HFF-Myc (cell line): ENCODE measurements around the gene TMEFF2.

ENCODE experiments used
- DNase-seq: peaks from one replicate; pipeline ENCODE4 v3.0.0-alpha.2; 2011; ENCODE audit warnings: low read depth; ENCODE audit errors: extremely low read depth
- H3K4me3 ChIP-seq: replicated peaks from 2 replicates; pipeline ENCODE4 v1.5.1; 2011; ENCODE audit warnings: low read depth, mild to moderate bottlenecking, control low read depth, low read length
- TF ChIP-seq, protein P1 (sequence below): IDR thresholded peaks from 2 replicates; pipeline ENCODE4 v1.5.1; 2012; ENCODE audit warnings: mild to moderate bottlenecking, low read depth, low read length, control low read depth; ENCODE audit errors: missing control alignments

Gene TMEFF2

DNA sequence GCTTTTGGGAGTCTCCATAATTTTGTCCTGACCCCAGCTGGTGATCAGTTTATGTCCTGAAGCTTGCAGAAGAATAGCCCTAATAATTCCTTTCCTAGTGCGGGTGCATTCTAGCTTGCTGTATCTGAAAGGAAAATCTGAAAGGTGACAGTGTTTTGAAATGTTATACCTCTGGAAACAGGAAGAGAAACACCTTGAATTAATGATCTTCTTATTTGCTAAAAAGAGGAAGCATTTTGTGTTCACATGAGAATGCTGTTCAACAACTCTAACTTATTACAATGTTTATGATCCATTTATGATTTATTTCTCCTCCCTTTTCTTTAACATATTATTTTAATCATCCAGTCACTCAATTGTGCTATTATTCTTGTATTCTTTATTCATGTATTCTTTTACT is 280.9 kb downstream of the TMEFF2 start:
- TF ChIP-seq, protein P1, sequence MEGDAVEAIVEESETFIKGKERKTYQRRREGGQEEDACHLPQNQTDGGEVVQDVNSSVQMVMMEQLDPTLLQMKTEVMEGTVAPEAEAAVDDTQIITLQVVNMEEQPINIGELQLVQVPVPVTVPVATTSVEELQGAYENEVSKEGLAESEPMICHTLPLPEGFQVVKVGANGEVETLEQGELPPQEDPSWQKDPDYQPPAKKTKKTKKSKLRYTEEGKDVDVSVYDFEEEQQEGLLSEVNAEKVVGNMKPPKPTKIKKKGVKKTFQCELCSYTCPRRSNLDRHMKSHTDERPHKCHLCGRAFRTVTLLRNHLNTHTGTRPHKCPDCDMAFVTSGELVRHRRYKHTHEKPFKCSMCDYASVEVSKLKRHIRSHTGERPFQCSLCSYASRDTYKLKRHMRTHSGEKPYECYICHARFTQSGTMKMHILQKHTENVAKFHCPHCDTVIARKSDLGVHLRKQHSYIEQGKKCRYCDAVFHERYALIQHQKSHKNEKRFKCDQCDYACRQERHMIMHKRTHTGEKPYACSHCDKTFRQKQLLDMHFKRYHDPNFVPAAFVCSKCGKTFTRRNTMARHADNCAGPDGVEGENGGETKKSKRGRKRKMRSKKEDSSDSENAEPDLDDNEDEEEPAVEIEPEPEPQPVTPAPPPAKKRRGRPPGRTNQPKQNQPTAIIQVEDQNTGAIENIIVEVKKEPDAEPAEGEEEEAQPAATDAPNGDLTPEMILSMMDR, result no peak
- no peak for DNase-seq
- H3K4me3 ChIP-seq, result no peak overlapping the region

DNA sequence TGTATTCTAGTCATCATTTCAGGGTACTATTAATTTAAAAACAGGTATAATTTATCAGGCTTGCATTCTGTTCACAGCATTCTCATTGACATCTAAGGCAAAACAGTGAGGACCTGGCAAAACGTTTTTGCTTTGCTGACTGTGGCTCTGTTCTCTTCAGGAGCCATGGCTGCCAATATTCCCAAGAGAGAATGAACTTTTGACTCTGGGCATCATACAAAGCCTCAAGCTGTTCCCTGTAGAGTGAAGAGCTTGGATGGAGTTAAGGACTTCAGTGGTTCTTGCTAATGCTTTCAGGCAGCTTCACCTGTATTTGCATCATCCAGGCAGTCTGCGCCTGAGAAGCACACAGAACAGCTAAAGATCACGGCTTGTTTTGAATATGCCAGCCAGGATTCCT is 282.0 kb downstream of the TMEFF2 start:
- DNase-seq, result no peak
- H3K4me3 ChIP-seq, result no peak overlapping the region
- TF ChIP-seq, protein P1, result no peak

- peak; percentile 16 for DNase-seq
- TF ChIP-seq, protein P1, result no peak
- no peak overlapping the region for H3K4me3 ChIP-seq
Measured at GRCh38 chr2:191910518-191910917, 284.2 kb downstream of the TMEFF2 start.

DNA sequence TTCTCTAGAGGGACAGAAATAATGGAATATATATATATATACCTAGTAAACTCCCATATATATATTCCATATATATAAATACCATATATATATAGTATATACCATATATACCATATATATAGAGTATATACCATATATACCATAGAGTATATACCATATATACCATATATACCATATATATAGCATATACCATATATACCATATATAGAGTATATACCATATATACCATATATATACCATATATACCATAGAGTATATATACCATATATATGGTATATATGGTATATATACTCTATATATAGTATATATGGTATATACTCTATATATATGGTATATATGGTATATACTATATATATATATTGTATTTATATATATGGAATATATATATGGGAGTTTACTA is 285.9 kb downstream of the TMEFF2 start:
- H3K4me3 ChIP-seq, result no peak overlapping the region
- TF ChIP-seq, protein P1, result no peak
- no peak for DNase-seq

DNA sequence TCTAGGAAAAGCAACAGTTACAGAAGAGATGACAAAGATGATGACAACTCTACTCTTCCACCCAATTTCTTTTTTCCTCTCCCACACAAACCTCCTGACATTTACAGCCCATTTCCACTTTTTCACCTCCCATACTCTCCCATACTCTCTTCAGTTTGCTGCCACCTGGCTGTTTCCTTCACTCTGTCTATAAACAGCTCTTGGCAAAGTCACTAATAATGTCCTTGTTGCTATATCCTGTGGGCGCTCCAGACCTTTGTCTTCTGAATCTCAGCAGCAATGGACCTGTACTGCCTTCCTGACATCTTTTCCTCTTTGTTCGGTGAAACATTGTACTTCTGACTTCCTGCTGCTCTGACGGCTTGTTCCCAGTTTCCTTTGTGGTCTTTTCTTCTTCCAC is 287.2 kb downstream of the TMEFF2 start:
- TF ChIP-seq, protein P1, result no peak
- H3K4me3 ChIP-seq, result no peak overlapping the region
- DNase-seq, result no peak

DNA sequence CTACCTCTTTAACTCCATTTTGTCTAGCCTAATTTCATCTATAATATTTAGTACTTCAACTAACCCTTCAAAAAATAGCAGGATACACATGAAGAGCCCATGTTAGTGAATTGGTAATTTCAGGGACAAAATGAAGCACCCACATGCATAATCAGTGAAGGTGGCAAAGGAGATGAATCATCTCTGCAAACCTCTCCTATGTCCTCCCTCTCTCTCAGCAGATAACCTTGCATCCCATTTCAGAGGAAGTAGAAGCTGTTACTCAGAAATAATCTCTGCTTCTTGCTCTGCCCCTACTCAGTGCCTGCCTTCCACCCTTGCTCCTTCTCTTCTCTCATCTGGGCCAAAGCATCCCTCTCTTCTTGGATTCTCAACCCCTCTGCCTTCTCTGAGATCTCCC is 287.6 kb downstream of the TMEFF2 start:
- no peak for DNase-seq
- TF ChIP-seq, protein P1, result no peak
- no peak overlapping the region for H3K4me3 ChIP-seq

DNA sequence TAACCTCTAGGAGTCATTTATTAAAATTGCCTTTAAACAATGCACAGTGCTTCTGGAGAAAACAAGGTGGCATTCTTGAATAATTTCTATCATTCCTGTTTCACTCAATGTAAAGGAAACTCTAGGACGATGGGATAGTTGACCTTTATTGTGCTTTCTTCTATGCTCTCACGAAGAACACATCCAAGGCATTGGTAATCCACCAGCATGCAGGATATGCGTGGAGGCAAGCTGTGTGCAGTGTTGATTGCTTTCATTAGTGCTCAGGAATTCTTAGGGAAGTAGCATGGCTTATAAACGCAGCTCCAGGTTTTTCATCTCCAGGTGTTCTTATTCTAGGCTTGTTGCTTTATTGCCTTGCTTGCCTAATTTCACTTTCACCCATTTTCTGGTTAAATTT is 289.4 kb downstream of the TMEFF2 start:
- TF ChIP-seq, protein P1, result no peak
- no peak overlapping the region for H3K4me3 ChIP-seq
- DNase-seq, result no peak
